IPS-NIHi11 (cell line): ENCODE data around the gene PDE4D.

Source experiments
- DNase-seq: peaks from one replicate; pipeline ENCODE4 v3.0.0; 2012; ENCODE audit warnings: mixed read lengths, low spot score

Gene PDE4D

GRCh38 chr5:59287361-59287760, 606.2 kb downstream of the PDE4D start:
- DNase-seq: no peak

GRCh38 chr5:59286510-59286909, 607.0 kb downstream of the PDE4D start:
- no peak for DNase-seq

GRCh38 chr5:59285300-59286016, 608.1 kb downstream of the PDE4D start:
- DNase-seq: no peak

- no peak for DNase-seq
These were observed 610.8 kb downstream of the PDE4D start for GRCh38 chr5:59282726-59283125.

- DNase-seq: no peak
These were observed 613.5 kb downstream of the PDE4D start for GRCh38 chr5:59279979-59280378.

- DNase-seq: no peak
These were observed 616.6 kb downstream of the PDE4D start for GRCh38 chr5:59276917-59277372.

GRCh38 chr5:59276325-59276675, 617.2 kb downstream of the PDE4D start:
- no peak for DNase-seq

GRCh38 chr5:59275510-59276324, 617.8 kb downstream of the PDE4D start:
- DNase-seq: peak; percentile 72

GRCh38 chr5:59275170-59275509, 618.4 kb downstream of the PDE4D start:
- DNase-seq: no peak

GRCh38 chr5:59274106-59274636, 619.4 kb downstream of the PDE4D start:
- no peak for DNase-seq

GRCh38 chr5:59272809-59273427, 620.6 kb downstream of the PDE4D start:
- DNase-seq: no peak

- no peak for DNase-seq
These were observed 624.6 kb downstream of the PDE4D start for GRCh38 chr5:59268756-59269415.

GRCh38 chr5:59267033-59267432, 626.5 kb downstream of the PDE4D start:
- DNase-seq: no peak

- DNase-seq: no peak
These were observed 627.1 kb downstream of the PDE4D start for GRCh38 chr5:59266410-59266809.

- DNase-seq: no peak
These were observed 628.8 kb downstream of the PDE4D start for GRCh38 chr5:59264639-59265245.

- no peak for DNase-seq
These were observed 629.5 kb downstream of the PDE4D start for GRCh38 chr5:59264013-59264412.

- no peak for DNase-seq
These were observed 631.6 kb downstream of the PDE4D start for GRCh38 chr5:59261969-59262368.

- DNase-seq: no peak
These were observed 632.6 kb downstream of the PDE4D start for GRCh38 chr5:59260973-59261372.

GRCh38 chr5:59260200-59260599, 633.3 kb downstream of the PDE4D start:
- no peak for DNase-seq

GRCh38 chr5:59259237-59259636, 634.3 kb downstream of the PDE4D start:
- no peak for DNase-seq

- DNase-seq: no peak
These were observed 635.8 kb downstream of the PDE4D start for GRCh38 chr5:59257488-59258400.
